Smooth muscle cell (in vitro differentiated cells): ENCODE data around the gene AP3B1. TPM values are rescaled to one million over a fixed set of nuclear protein-coding genes. Genes with fewer than 3 reads are reported as not detected.
"Not testable (repeated sequence)": the region's sequence is repeated elsewhere in the genome, so short reads cannot be mapped to it uniquely, and the experiment has no call there.

ENCODE experiments used
- DNase-seq: peaks from one replicate; lab custom pipeline; 2025; ENCODE audit not compliant: unreplicated experiment; lab: John Stamatoyannopoulos, UW
- H2AFZ ChIP-seq: fragments of 200-600 bp; sonication (generic); 2 replicates; pipeline ENCODE4 v1.6.0; 2016; ENCODE audit warnings: antibody characterized with exemption, low read depth, mild to moderate bottlenecking
- H3F3A ChIP-seq: fragments of 200-600 bp; sonication (generic); 2 replicates; pipeline ENCODE4 v1.6.0; 2017; ENCODE audit warnings: antibody characterized with exemption, low read depth
- H3K27ac ChIP-seq: fragments of 200-600 bp; sonication (generic); 2 replicates; pipeline ENCODE4 v1.5.1; 2016; ENCODE audit warnings: low read depth, mild to moderate bottlenecking
- H3K27me3 ChIP-seq: fragments of 200-600 bp; sonication (generic); 2 replicates; pipeline ENCODE4 v1.6.1; 2016; ENCODE audit warnings: low read depth, mild to moderate bottlenecking
- H3K36me3 ChIP-seq: fragments of 200-600 bp; sonication (generic); 2 replicates; pipeline ENCODE4 v1.5.1; 2016; ENCODE audit warnings: low read depth
- H3K4me1 ChIP-seq: fragments of 200-600 bp; sonication (generic); 2 replicates; pipeline ENCODE4 v1.5.1; 2016; ENCODE audit warnings: low read depth
- H3K4me2 ChIP-seq: fragments of 200-600 bp; sonication (generic); 2 replicates; pipeline ENCODE4 v1.6.0; 2016; ENCODE audit warnings: mild to moderate bottlenecking
- H3K4me3 ChIP-seq: fragments of 200-600 bp; sonication (generic); 2 replicates; pipeline ENCODE4 v1.5.1; 2016; ENCODE audit warnings: mild to moderate bottlenecking
- H3K79me2 ChIP-seq: fragments of 200-600 bp; sonication (generic); 2 replicates; pipeline ENCODE4 v1.6.0; 2016; ENCODE audit warnings: low read depth, mild to moderate bottlenecking
- H3K9ac ChIP-seq: fragments of 200-600 bp; sonication (generic); 2 replicates; pipeline ENCODE4 v1.6.0; 2016; ENCODE audit warnings: low read depth
- H3K9me3 ChIP-seq: fragments of 200-600 bp; sonication (generic); replicated peaks from 2 replicates; pipeline ENCODE4 v1.5.1; 2016; ENCODE audit warnings: low read depth
- H4K20me1 ChIP-seq: fragments of 200-600 bp; sonication (generic); 2 replicates; pipeline ENCODE4 v1.6.0; 2016; ENCODE audit warnings: low read depth
- CTCF ChIP-seq: fragments of 200-600 bp; sonication (generic); IDR thresholded peaks from 2 replicates; pipeline ENCODE4 v1.5.1; 2017; ENCODE audit warnings: borderline replicate concordance, mild to moderate bottlenecking, antibody characterized with exemption; ENCODE audit not compliant: insufficient read depth, poor library complexity, severe bottlenecking
- WGBS: methylation state at CpG from one replicate; pipeline ENCODE4 v1.1.7; 2016; ENCODE audit warnings: low lambda C conversion rate; 5-methylcytosine and 5-hydroxymethylcytosine counted together
- polyA plus RNA-seq: library from polyadenylated mRNA; unstranded; fragments of >200 nt; fragmentation: Nextera tagmentation; extraction: Ambion mirVana; gene quantifications from 2 replicates; pipeline ENCODE4 v1.2.1, GENCODE V29; 2016
- total RNA-seq: library from RNA; depleted of rRNA; stranded (reverse); fragments of >200 nt; gene quantifications from 2 replicates; pipeline ENCODE4 v1.2.3, GENCODE V29; 2014

The AP3B1 gene
- total and polyA plus RNA-seq, 2 experiments from 2014 or later: 36.9 to 76.3 TPM

DNA sequence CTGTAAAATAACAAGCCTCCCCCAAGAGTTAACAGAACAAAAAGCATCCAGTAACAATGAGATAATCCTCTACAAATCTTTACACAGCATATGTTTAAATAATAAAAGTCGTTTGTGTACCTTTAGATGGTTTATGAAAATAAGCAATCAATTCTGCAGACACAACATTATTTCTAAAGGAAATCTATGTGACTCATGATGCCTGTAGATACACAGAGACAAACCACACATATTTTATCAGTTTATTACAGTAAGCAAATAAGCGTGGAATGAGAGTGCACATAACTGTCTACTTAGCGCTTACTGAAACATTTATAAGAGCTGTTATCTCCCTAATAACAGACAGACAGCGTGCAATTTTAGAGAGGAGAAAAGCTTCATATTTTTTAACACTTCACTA, 243.6 kb downstream of the AP3B1 start:
- Histone ChIP-seq H3K9me3 (no peaks in the 10 kb centered on the region), H3K4me3 (no peak overlapping the region), H3K79me2 (no peaks in the 10 kb centered on the region), H4K20me1 (no peaks in the 10 kb centered on the region), H3K27ac (no peak overlapping the region), H2AFZ (no peak overlapping the region), H3F3A (no peaks in the 10 kb centered on the region), H3K9ac (no peak overlapping the region), H3K4me1 (peaks cover 3% of the 10 kb centered on the region), H3K27me3 (no peaks in the 10 kb centered on the region), H3K36me3 (no peaks in the 10 kb centered on the region), H3K4me2 (peak overlapping the region; percentile 66)
- DNase-seq: no peak
- WGBS: 19% methylated on average over 4 of the region's 4 CpGs
- no peak for TF ChIP-seq CTCF

DNA sequence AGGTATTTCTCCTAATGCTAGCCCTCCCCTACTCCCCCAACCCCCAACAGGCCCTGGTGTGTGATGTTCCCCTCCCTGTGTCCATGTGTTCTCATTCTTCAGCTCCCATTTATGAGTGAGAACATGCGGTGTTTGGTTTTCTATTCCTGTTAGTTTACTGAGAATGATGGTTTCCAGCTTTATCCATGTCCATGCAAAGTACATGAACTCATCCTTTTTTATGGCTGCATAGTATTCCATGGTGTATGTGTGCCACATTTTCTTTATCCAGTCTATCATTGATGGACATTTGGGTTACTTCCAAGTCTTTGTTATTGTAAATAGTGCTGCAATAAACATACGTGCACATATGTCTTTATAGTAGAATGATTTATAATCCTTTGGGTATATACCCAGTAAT, 247.7 kb downstream of the AP3B1 start:
- H3K9ac ChIP-seq, DNase-seq, H3K4me1 ChIP-seq, H3K9me3 ChIP-seq, H3K27ac ChIP-seq, H3K4me2 ChIP-seq, H3K27me3 ChIP-seq, H3F3A ChIP-seq, H3K36me3 ChIP-seq, H3K4me3 ChIP-seq, H3K79me2 ChIP-seq, H4K20me1 ChIP-seq, H2AFZ ChIP-seq: not testable (repeated sequence)
- 96% methylated on average over 2 of the region's 2 CpGs for WGBS

DNA sequence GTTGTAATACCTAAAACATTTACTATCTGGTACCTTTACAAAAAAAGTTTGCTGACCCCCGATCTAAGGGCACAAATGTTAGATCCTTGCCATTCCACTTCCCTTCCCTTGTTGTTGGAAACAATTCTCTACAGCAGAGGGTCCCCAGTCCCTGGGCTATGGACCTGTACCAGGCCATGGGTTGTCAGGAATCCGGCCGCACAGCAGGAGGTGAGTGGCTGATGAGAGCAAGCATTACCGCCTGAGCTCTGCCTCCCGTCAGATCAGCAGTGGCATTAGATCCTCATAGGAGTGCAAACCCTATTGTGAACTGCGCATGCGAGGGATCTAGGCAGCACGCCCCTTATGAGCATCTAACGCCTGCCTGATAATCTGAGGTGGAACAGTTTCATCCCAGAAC, 248.5 kb downstream of the AP3B1 start:
- no peak for DNase-seq
- Histone ChIP-seq H3K4me3 (no peak overlapping the region), H3F3A (no peaks in the 10 kb centered on the region), H3K36me3 (no peaks in the 10 kb centered on the region), H3K79me2 (no peaks in the 10 kb centered on the region), H3K9ac (no peak overlapping the region), H3K27me3 (no peaks in the 10 kb centered on the region), H3K4me2 (no peak overlapping the region), H2AFZ (no peak overlapping the region), H3K4me1 (peaks cover 3% of the 10 kb centered on the region), H3K9me3 (no peaks in the 10 kb centered on the region), H4K20me1 (no peaks in the 10 kb centered on the region), H3K27ac (no peak overlapping the region)
- WGBS: 95% methylated on average over 9 of the region's 9 CpGs
- TF ChIP-seq CTCF: no peak

GRCh38 chr5:78041805-78042204, 252.7 kb downstream of the AP3B1 start:
- Histone ChIP-seq H3K79me2 (no peaks in the 10 kb centered on the region), H2AFZ (no peak overlapping the region), H3K36me3 (no peaks in the 10 kb centered on the region), H3K9me3 (no peaks in the 10 kb centered on the region), H3F3A (no peaks in the 10 kb centered on the region), H4K20me1 (no peaks in the 10 kb centered on the region), H3K27ac (no peak overlapping the region), H3K9ac (no peak overlapping the region), H3K4me2 (no peak overlapping the region), H3K4me3 (no peak overlapping the region), H3K4me1 (no peaks in the 10 kb centered on the region), H3K27me3 (no peaks in the 10 kb centered on the region)
- no peak for TF ChIP-seq CTCF
- DNase-seq: no peak
- WGBS: 95% methylated on average over 3 of the region's 5 CpGs
